Mucosa of rectum (tissue), 2 donors: ENCODE measurements around the gene PTGDR2.

ENCODE experiments used
- H3K27ac ChIP-seq, 2 donors: one replicate each; pipeline ENCODE4 v1.7.0; 2013; ENCODE audit warnings: inconsistent platforms in 2 of 2, low read depth in 2 of 2, low read length in 2 of 2
- H3K27me3 ChIP-seq, 2 donors: one replicate each; pipeline ENCODE4 v1.7.0; 2013; ENCODE audit warnings: low read length in 2 of 2; ENCODE audit not compliant: control insufficient read depth in 2 of 2, insufficient read depth in 2 of 2
- H3K36me3 ChIP-seq, 2 donors: one replicate each; pipeline ENCODE4 v1.7.0; 2013; ENCODE audit warnings: low read length in 2 of 2; ENCODE audit not compliant: control insufficient read depth in 2 of 2, insufficient read depth in 2 of 2
- H3K4me1 ChIP-seq, 2 donors: one replicate each; pipeline ENCODE4 v1.7.0; 2013; ENCODE audit warnings: low read length in 2 of 2, mild to moderate bottlenecking in 1 of 2; ENCODE audit not compliant: control insufficient read depth in 2 of 2, insufficient read depth in 2 of 2
- H3K4me3 ChIP-seq, 2 donors: one replicate each; pipeline ENCODE4 v1.7.0; 2013; ENCODE audit warnings: low read length in 2 of 2
- H3K9ac ChIP-seq, 2 donors: one replicate each; pipeline ENCODE4 v1.7.0; 2013; ENCODE audit warnings: low read length in 2 of 2, low read depth in 1 of 2, mild to moderate bottlenecking in 1 of 2
- H3K9me3 ChIP-seq, 2 donors: one replicate each; pipeline ENCODE4 v1.7.0; 2013; ENCODE audit warnings: low read length in 2 of 2; ENCODE audit not compliant: control insufficient read depth in 2 of 2
- donor health status: healthy.
- donor health status: Normal muscosa, but diverticular disease.

The PTGDR2 gene

DNA sequence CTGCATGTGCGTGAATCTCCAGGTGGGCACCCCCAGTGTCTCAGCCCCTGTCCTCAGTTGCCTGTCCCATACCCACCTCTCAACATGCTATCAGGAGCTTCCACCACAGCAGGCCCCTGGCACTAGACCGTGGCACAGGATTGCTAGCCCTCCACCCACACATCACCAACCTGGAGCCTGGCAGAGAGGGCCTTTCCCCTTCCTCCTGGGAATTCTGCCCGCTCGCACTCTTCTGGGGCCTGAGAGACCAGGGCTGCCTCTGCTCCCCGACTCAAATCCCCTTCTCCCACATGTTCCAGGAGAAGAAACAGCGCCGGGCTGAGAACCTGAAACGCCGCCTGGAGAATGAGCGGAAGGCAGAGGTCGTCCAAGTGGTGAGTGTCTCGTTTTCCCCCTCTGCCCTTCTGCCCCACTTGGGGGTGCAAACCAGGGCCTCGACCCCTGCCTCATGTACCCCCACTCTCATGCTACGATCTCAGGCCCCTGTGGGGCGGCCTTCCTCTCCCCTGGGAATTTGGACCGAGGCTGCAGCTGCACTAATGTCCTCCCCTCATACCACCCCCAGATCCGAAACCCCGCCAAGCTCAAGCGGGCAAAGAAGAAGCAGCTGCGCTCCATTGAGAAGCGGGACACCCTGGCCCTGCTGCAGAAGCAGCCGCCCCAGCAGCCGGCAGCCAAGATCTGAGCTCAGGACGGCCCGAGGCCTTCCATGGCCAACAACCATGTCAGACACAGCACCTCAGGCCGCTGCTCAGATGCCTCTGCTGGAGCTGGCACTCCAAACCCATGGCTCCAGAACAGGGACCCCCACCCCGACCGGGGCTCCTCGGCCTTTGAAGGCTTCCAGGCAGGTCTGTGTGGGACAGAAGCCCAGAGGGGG, 5.9 kb downstream of the PTGDR2 start:
- Histone ChIP-seq H3K36me3 (peaks cover 18 to 30% of the 10 kb centered on the region in 2 donors), H3K27ac (no peak overlapping the region), H3K9me3 (no peaks in the 10 kb centered on the region), H3K27me3 (no peaks in the 10 kb centered on the region), H3K9ac (no peak overlapping the region), H3K4me3 (no peak overlapping the region), H3K4me1 (peaks cover 10 to 14% of the 10 kb centered on the region in 2 donors)

DNA sequence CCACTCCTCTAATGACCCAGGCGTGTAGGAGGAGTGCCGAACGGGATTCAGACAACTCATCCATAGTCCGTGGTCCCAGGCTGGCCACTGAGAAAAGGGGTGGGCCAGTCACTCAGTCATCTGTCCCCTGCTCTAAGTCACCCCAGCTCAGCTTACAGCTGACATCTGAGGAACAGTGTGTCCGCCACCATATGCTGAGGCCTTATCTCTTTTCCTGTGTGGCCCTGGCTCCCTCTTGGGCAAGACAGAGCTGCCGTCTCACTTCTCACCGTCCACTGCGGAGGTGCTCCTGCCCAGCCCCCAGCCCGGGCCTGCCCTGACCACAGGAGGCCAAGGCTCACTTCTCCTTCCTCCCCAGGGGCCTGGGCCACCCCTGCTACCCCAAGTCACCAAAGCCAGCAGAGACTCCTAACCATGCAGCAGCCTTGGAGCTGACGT, 7.0 kb downstream of the PTGDR2 start:
- no peaks in the 10 kb centered on the region for H3K27me3 ChIP-seq
- peaks cover 18 to 30% of the 10 kb centered on the region in 2 donors for H3K36me3 ChIP-seq

DNA sequence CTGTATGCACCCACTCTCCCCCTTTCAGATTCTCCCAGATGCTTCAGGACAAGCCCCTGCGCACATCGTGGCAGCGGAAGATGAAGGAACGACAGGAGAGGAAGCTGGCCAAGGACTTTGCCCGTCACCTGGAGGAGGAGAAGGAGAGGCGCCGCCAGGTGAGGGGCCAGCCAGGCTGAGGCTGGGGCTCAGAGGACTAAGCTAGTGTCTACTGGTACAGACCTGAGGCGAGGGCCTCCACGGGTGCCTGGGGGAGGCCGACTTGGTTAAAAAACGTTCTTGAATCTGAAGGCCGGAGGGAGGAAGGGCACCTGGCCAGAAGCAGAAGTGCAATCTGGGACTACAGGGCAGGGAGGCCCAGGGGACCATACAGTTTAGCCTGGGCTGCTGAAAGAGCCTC, 7.9 kb downstream of the PTGDR2 start:
- Histone ChIP-seq H3K9ac (no peak overlapping the region), H3K4me3 (no peak overlapping the region), H3K27ac (no peak overlapping the region), H3K9me3 (no peaks in the 10 kb centered on the region), H3K36me3 (peaks cover 18 to 30% of the 10 kb centered on the region in 2 donors), H3K27me3 (no peaks in the 10 kb centered on the region), H3K4me1 (peaks cover 24 to 25% of the 10 kb centered on the region in 2 donors)

More for the DNA sequence above, 7.0 kb downstream of the PTGDR2 start:
- Histone ChIP-seq H3K4me3 (no peak overlapping the region), H3K27ac (peak overlapping the region in 1 of 2 donors; percentile 43), H3K9ac (no peak overlapping the region), H3K4me1 (peaks cover 17 to 22% of the 10 kb centered on the region in 2 donors), H3K9me3 (no peaks in the 10 kb centered on the region)

DNA sequence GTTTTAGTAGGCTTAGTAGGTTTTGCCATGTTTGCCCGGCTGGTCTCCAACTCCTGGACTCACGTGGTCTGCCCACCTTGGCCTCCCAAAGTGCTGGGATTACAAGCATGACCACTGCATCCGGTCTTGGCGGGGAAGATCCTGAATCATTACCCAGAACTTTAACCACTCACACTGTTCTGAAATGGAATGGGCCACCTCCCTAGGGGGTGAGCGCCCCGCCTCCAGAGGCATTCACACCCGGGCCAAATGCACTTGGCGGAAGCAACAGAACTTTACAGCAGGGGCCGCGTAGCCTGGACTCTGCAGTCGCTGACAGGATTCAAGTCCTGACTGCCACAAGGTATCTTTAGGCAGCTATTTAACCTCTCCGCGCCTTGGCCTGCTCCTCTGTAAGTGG, 8.5 kb downstream of the PTGDR2 start:
- H3K27ac ChIP-seq = no peak overlapping the region
- no peak overlapping the region for H3K9ac ChIP-seq
- H3K27me3 ChIP-seq = no peaks in the 10 kb centered on the region
- peaks cover 23 to 27% of the 10 kb centered on the region in 2 donors for H3K4me1 ChIP-seq
- no peaks in the 10 kb centered on the region for H3K9me3 ChIP-seq
- peaks cover 18 to 30% of the 10 kb centered on the region in 2 donors for H3K36me3 ChIP-seq
- H3K4me3 ChIP-seq = no peak overlapping the region

DNA sequence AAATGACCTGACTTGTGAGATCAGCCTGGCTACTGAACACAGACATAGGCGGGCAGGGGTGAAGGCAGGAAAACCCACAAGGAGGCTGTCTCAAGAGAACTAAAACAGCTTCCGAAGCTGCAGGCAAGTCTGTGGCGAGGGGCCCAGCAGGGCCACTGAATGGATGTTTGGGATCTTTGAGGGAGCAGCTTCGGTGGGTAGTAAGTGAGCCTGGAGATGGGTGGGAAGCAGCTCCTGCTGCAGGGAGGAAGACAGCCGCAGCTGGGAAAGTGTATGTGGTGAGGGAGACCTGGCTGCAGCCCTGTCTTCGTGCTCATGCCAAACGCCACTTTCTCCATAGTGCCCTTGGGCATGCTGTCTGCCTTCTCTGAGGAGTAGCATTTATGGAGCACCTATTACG, 10.4 kb downstream of the PTGDR2 start:
- no peak overlapping the region for H3K27ac ChIP-seq
- H3K9me3 ChIP-seq = no peaks in the 10 kb centered on the region
- H3K4me3 ChIP-seq = no peak overlapping the region
- no peaks in the 10 kb centered on the region for H3K27me3 ChIP-seq
- no peak overlapping the region for H3K9ac ChIP-seq
- peaks cover 28 to 29% of the 10 kb centered on the region in 2 donors for H3K4me1 ChIP-seq
- H3K36me3 ChIP-seq = peaks cover 8 to 16% of the 10 kb centered on the region in 2 donors

DNA sequence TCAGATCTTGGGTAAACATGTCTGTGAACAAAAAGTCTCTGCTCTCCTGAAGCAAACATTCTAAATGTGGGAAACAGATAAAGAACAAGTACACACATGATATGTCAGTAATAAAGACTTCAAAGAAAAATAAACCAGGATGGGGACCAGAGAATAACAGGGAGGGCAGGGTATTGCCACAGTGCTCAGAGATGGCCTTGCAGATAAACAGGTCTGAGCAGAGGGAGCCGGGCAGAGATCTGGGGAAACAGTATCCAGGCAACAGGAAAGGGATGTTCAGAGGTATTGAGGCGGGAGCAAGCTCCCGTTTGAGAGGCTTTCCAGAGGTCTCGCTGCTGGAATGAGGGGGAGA, 10.9 kb downstream of the PTGDR2 start:
- no peaks in the 10 kb centered on the region for H3K9me3 ChIP-seq
- H3K4me1 ChIP-seq = peaks cover 28 to 29% of the 10 kb centered on the region in 2 donors
- peaks cover 7 to 15% of the 10 kb centered on the region in 2 donors for H3K36me3 ChIP-seq
- H3K4me3 ChIP-seq = no peak overlapping the region
- H3K27ac ChIP-seq = no peak overlapping the region
- no peaks in the 10 kb centered on the region for H3K27me3 ChIP-seq
- no peak overlapping the region for H3K9ac ChIP-seq

DNA sequence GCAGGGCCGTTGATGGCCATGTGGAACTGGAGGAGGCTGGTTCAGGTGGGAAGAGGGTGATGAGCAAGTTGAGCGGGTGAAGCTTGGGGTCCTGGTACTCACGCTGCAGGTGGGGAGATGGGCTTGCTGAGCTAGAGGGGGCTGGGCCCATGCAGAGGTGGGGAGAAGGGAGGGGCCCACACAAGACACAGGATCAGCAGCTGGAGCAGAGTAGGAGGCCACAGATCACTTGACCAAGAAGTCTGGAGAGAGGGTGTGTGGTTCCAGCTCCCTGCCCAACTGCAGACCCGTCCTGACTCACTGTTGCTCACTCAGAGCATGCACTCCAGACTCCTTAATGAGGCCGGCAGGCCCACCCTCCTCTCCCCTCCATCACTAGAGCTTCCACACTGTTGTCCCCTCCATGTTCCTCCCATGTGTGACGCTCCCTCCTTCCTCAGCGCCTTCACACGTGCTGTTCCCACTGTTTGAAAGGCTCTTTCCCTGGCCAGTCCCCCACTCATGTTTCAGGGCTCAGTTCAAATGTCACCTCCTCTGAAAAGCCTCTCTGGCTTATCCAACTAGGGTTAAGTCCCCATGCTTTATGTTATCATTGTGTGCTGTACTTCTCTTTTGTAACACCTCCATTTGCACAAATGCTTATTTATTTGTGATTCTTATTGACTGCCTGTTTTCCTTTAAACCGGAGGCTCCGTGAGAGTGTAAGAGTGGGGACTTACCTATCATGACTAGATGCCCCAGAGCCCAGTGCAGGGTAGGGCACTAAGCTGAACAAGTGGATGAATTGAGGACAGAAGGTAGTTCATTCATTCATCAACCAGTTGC, 11.5 kb downstream of the PTGDR2 start:
- Histone ChIP-seq H3K36me3 (peaks cover 5 to 10% of the 10 kb centered on the region in 2 donors), H3K4me3 (peak overlapping the region; percentile 79 to 88), H3K4me1 (peaks cover 28 to 29% of the 10 kb centered on the region in 2 donors), H3K9me3 (no peaks in the 10 kb centered on the region), H3K27ac (no peak overlapping the region), H3K27me3 (no peaks in the 10 kb centered on the region), H3K9ac (peak overlapping the region in 1 of 2 donors; percentile 77)

DNA sequence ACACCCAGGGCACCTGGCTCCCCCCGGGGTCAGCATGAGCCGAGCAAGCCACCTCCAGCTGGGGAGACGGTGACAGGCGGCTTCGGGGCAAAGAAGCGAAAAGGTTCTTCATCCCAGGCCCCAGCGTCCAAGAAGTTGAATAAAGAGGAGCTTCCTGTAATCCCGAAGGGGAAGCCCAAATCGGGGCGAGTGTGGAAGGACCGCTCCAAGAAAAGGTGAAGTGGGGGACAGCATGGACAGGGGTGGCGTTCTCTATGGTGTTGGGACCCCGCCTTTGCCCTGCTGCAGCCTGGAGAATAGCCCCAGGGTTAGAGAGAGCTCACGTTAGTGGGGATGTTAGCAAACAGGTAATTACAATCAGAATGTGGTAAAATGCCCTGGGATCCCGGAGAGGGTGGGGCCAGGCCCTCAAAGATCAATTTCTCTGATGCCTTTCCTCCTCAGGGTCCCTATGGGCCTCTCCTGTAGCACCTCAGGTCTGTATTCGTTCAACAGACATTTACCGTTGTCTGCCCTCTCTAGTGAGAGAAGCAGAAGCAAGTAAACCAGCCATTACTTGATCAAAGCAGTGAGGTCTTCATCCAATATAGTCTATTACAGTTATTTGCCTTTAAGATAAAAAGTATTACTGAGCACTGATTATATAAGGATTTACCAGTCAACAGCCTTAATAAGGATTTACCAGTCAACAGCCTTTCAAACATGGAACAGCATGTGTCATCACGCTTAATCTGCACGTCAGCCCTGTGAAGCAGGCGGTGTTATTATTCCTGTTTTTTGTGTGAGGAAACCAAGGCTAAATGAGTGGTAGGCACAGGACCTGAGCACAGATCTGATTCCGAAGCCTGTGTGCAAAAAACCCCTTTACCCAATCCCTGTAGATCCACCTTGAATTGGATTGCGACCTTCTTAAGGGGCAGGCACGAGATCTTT, 12.8 kb downstream of the PTGDR2 start:
- peak overlapping the region; percentile 77 to 80 for H3K9ac ChIP-seq
- H3K4me1 ChIP-seq = peaks cover 28 to 29% of the 10 kb centered on the region in 2 donors
- no peaks in the 10 kb centered on the region for H3K9me3 ChIP-seq
- H3K27ac ChIP-seq = peak overlapping the region in 1 of 2 donors; percentile 82
- no peaks in the 10 kb centered on the region for H3K36me3 ChIP-seq
- no peaks in the 10 kb centered on the region for H3K27me3 ChIP-seq
- peak overlapping the region; percentile 79 to 88 for H3K4me3 ChIP-seq

DNA sequence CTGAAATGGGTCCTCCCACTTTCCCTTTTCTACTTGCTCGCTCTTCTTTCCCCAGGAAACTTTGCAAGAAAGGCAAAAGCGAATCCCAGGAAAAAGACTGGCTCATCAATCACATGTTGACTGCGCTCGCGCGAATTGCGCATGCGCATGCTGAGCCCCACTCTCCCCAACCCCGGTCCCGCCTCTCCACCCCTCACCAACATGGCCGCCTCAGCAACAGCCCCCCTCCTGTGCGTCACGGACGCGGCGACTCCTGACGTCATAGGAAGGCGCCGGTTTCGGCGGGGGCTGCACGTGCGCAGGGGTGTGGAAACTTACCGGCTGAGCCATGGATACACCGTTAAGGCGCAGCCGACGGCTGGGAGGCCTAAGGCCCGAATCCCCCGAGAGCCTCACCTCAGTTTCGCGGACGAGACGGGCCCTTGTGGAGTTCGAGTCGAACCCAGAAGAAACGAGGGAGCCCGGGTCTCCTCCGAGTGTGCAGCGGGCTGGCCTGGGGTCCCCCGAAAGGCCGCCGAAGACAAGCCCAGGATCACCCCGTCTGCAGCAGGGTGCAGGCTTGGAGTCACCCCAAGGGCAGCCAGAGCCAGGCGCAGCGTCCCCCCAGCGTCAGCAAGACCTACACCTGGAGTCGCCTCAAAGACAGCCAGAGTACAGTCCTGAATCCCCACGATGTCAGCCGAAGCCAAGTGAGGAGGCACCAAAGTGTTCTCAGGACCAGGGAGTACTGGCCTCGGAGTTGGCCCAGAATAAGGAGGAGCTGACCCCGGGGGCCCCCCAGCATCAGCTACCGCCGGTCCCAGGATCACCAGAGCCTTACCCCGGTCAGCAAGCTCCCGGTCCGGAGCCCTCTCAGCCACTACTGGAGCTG, 13.7 kb downstream of the PTGDR2 start, which contains the start of gene CCDC86:
Gene CCDC86, plus strand, starts transcription at position 317 of the 871 bp plus-strand sequence. Its CDS starts 12 bp downstream, at position 329.
- H3K9ac ChIP-seq = peak within 1 kb of the TSS; percentile 77 to 80
- H3K27me3 ChIP-seq = no peaks in the 10 kb centered on the region
- H3K4me1 ChIP-seq = peaks cover 28 to 29% of the 10 kb centered on the region in 2 donors
- H3K4me3 ChIP-seq = peak within 1 kb of the TSS; percentile 79 to 88
- H3K36me3 ChIP-seq = no peaks in the 10 kb centered on the region
- no peaks in the 10 kb centered on the region for H3K9me3 ChIP-seq
- H3K27ac ChIP-seq = peak within 1 kb of the TSS; percentile 54 to 82
